Measurements from ENCODE around the gene VAV3.

DNA sequence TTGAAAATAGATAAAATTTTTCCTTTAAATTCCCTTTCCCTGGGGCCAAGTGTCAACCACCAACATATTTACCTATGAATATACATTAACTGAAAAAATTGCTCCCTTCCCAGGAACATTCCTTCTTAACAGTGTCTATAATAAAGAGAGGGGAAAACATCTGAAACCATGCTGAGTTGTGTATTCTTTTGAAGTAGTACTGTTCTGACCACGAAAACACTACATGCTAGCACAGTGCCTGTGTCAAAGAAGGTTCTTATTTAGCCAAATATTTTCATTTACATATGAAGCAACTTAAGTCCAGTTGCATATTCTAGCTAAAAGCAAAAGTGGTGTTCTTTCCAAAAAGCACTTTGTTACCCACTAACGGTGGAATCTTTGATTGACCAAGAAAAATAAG, 311.2 kb downstream of the VAV3 start:
- TF ChIP-seq CTCF (IDR thresholded peaks at IDR 0.05; ENCODE audit: low read depth, low read length, poor library complexity, severe bottlenecking) (no peak), EZH2phosphoT487 (IDR thresholded peaks at IDR 0.05; ENCODE audit: borderline replicate concordance, low read length) (no peak)
